ENCODE data around the gene NTRK2. TPM values are rescaled to one million over a fixed set of nuclear protein-coding genes. Genes with fewer than 3 reads are reported as not detected.

Gene NTRK2
- total RNA-seq, 1 donor from 2014 or later, result 1.5 TPM

DNA sequence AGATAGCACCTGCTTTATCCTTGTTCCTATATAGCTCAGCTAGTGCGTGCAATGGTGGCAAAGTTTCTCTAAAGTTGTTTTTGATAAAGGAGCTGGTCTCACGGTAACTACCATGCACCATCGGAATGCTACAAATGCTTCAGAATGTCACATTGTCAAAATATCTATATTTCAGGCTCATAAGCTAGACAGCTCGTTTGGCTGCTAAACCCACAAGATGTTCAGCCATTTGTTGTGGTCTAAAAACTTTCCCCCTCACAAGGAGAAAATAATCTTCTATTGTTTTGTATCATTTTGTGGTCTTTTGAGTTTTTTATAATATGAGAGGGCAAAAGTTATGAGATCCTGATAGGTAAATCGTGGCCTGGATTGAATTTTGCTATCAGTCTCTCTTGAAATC lies 137.9 kb downstream of the NTRK2 start:
- Histone ChIP-seq H3K27me3 (ENCODE audit: control insufficient read depth, insufficient read depth, low read length) (no peaks in the 10 kb centered on the region), H3K36me3 (ENCODE audit: control insufficient read depth, insufficient read depth, low read length) (no peaks in the 10 kb centered on the region), H3K4me3 (ENCODE audit: low read depth, low read length) (no peak overlapping the region)
- no peak for DNase-seq (ENCODE audit: low read depth)
- TF ChIP-seq, protein P1, sequence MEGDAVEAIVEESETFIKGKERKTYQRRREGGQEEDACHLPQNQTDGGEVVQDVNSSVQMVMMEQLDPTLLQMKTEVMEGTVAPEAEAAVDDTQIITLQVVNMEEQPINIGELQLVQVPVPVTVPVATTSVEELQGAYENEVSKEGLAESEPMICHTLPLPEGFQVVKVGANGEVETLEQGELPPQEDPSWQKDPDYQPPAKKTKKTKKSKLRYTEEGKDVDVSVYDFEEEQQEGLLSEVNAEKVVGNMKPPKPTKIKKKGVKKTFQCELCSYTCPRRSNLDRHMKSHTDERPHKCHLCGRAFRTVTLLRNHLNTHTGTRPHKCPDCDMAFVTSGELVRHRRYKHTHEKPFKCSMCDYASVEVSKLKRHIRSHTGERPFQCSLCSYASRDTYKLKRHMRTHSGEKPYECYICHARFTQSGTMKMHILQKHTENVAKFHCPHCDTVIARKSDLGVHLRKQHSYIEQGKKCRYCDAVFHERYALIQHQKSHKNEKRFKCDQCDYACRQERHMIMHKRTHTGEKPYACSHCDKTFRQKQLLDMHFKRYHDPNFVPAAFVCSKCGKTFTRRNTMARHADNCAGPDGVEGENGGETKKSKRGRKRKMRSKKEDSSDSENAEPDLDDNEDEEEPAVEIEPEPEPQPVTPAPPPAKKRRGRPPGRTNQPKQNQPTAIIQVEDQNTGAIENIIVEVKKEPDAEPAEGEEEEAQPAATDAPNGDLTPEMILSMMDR (IDR thresholded peaks at IDR 0.05; ENCODE audit: insufficient read depth, low read length, poor library complexity, severe bottlenecking), result no peak

DNA sequence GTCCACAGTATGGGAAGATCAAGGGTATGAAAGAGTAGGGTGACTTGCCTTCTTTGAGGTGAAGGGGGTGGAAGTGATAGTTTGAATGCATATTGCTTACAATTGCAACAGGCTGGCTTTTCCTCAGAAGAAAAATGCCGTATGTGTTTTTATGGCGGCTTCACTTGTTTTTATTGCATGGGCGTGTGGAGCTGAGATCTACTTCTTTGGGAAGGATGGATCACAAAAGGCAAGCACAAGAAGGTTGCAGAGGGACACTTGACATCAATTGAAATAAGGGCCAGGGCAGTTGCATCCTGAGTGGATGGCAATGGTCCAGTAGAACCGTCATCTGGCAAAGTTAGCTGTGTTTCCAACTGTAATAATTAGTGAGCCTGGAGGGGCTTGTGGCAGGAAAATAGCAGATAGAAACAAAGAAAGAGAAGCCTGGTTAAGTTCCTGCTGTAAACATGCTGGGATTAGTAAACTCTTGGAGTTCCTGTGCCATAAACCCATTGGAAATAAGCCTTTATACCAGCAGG lies 138.4 kb downstream of the NTRK2 start:
- Histone ChIP-seq H3K27me3 (ENCODE audit: control insufficient read depth, insufficient read depth, low read length) (peaks cover under 1% of the 10 kb centered on the region), H3K4me3 (ENCODE audit: low read depth, low read length) (no peak overlapping the region), H3K36me3 (ENCODE audit: control insufficient read depth, insufficient read depth, low read length) (no peaks in the 10 kb centered on the region)
- TF ChIP-seq, protein P1 (IDR thresholded peaks at IDR 0.05; ENCODE audit: insufficient read depth, low read length, poor library complexity, severe bottlenecking), result no peak
- DNase-seq (ENCODE audit: low read depth), result no peak

DNA sequence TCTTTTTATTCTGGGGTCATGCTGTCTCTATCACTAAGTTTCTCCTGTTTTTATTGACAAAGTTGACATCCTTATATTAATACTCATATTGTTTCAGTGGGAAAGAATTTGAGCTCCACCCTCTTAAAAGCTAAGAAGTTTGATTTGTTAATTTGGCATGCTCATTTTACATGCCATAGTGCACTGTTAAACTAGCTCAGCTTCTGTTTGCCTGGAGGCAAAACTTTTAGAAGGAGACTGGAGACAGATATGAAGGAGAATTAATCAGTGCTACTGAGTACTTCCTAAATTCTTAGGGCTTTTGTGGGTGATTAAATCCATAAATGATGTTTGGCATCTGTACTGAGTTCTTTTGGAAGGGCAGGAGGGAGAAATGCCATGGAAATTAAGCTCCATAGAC lies 138.9 kb downstream of the NTRK2 start:
- no peaks in the 10 kb centered on the region for H3K36me3 ChIP-seq (ENCODE audit: control insufficient read depth, insufficient read depth, low read length)
- TF ChIP-seq, protein P1 (IDR thresholded peaks at IDR 0.05; ENCODE audit: insufficient read depth, low read length, poor library complexity, severe bottlenecking), result no peak
- DNase-seq (ENCODE audit: low read depth), result no peak
- H3K27me3 ChIP-seq (ENCODE audit: control insufficient read depth, insufficient read depth, low read length), result peaks cover 2% of the 10 kb centered on the region
- H3K4me3 ChIP-seq (ENCODE audit: low read depth, low read length), result no peak overlapping the region

DNA sequence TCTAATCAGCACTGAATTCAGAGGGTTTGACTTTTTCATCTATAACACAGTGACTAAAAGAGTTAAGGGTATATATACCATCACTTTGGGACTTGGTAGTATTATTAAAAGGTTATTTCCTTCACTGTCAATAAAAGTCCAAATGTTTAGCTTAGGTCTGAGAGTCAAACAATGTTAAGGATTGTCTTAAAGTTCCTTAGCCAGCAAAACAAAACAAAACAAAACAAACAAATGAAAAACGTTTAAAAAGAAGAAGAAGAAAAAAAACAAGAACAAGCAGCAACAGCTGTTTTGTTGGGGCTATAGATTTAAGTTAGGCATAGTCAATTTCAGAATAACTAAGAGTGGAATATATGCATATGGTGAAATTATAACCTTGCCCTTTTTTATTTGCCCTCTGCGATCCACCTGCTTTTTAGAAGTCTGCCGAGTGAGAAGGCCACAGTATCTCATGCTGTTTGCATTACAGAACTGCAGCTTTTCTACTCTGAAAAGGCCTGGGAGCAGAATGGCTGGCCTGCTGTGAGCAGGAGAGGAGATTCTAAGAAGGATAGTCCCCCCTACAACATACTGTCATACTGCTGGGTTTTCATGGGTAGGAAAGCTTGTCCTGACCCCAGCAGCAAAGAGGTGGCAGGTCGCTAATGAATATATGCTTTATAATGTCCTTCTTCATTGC lies 141.7 kb downstream of the NTRK2 start:
- DNase-seq (ENCODE audit: low read depth), result no peak
- no peaks in the 10 kb centered on the region for H3K36me3 ChIP-seq (ENCODE audit: control insufficient read depth, insufficient read depth, low read length)
- peaks cover 2% of the 10 kb centered on the region for H3K27me3 ChIP-seq (ENCODE audit: control insufficient read depth, insufficient read depth, low read length)
- TF ChIP-seq, protein P1 (IDR thresholded peaks at IDR 0.05; ENCODE audit: insufficient read depth, low read length, poor library complexity, severe bottlenecking), result no peak
- H3K4me3 ChIP-seq (ENCODE audit: low read depth, low read length), result no peak overlapping the region

DNA sequence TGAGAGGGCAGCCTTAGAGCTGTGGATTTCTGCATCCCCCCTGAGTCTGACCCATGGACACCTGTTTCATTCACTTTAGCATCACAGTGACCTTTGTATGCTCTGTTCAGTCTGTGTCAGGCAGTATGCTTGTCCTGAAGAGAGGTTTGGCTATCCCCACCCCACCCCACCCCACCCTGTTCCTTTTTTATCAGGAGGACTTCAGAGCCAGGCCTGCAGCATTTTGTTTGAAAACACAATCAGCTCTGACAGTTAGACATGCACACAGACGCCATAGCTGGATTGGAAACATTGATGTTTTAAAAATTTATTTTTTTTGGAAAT lies 142.2 kb downstream of the NTRK2 start:
- TF ChIP-seq, protein P1 (IDR thresholded peaks at IDR 0.05; ENCODE audit: insufficient read depth, low read length, poor library complexity, severe bottlenecking), result no peak
- DNase-seq (ENCODE audit: low read depth), result no peak
- H3K4me3 ChIP-seq (ENCODE audit: low read depth, low read length), result no peak overlapping the region
- H3K36me3 ChIP-seq (ENCODE audit: control insufficient read depth, insufficient read depth, low read length), result no peaks in the 10 kb centered on the region
- H3K27me3 ChIP-seq (ENCODE audit: control insufficient read depth, insufficient read depth, low read length), result peaks cover 2% of the 10 kb centered on the region

DNA sequence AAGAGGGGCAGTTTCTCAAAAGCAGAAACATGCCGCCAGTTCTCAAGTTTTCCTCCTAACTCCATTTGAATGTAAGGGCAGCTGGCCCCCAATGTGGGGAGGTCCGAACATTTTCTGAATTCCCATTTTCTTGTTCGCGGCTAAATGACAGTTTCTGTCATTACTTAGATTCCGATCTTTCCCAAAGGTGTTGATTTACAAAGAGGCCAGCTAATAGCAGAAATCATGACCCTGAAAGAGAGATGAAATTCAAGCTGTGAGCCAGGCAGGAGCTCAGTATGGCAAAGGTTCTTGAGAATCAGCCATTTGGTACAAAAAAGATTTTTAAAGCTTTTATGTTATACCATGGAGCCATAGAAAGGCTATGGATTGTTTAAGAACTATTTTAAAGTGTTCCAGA lies 142.8 kb downstream of the NTRK2 start:
- H3K36me3 ChIP-seq (ENCODE audit: control insufficient read depth, insufficient read depth, low read length), result no peaks in the 10 kb centered on the region
- peaks cover 2% of the 10 kb centered on the region for H3K27me3 ChIP-seq (ENCODE audit: control insufficient read depth, insufficient read depth, low read length)
- DNase-seq (ENCODE audit: low read depth), result no peak
- TF ChIP-seq, protein P1 (IDR thresholded peaks at IDR 0.05; ENCODE audit: insufficient read depth, low read length, poor library complexity, severe bottlenecking), result no peak
- no peak overlapping the region for H3K4me3 ChIP-seq (ENCODE audit: low read depth, low read length)

All from kidney epithelial cell (primary cell).